ENCODE data around the gene OLFML2A.

GRCh38 chr9:124776954-124777648 lies at the start of gene OLFML2A:
- TF ChIP-seq EZH2 (IDR thresholded peaks at IDR 0.05; ENCODE audit: insufficient read depth, poor library complexity, severe bottlenecking) (no peak), EZH2phosphoT487 (IDR thresholded peaks at IDR 0.05; ENCODE audit: insufficient read depth, low read depth) (no peak)
